ENCODE results near the gene GNAQ. TPM values are rescaled to one million over a fixed set of nuclear protein-coding genes. Genes with fewer than 3 reads are reported as not detected.
A peak's percentile ranks its signal among the peaks of the same experiment; 100 is the strongest.

The GNAQ gene
- total and polyA plus RNA-seq, 2 experiments from 2014 or later, result 25.7 to 47.9 TPM

DNA sequence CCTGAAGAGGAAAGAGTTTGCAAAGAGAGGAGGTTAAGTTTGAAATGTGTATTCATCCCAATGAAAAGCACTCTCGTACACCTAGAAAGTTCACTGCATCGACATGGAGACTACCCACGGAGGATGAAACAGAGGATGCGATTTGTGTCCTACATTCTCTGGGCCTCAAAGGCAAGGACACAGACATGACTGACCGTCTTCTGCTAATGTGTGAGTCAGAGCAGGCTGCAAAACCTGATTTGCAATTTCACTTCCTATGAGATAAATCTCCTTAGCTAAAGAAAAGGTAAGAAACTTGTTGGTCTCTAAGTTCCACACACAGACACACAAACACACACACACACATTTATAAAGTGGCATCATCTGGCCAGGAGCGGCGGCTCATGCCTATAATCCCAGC, 98.6 kb downstream of the GNAQ start:
- H3K4me1 ChIP-seq (ENCODE audit: insufficient read depth), result peaks cover 5% of the 10 kb centered on the region
- H3K36me3 ChIP-seq (replicated peaks; ENCODE audit: insufficient read depth, low read depth), result no peaks in the 10 kb centered on the region
- TF ChIP-seq, protein P1, sequence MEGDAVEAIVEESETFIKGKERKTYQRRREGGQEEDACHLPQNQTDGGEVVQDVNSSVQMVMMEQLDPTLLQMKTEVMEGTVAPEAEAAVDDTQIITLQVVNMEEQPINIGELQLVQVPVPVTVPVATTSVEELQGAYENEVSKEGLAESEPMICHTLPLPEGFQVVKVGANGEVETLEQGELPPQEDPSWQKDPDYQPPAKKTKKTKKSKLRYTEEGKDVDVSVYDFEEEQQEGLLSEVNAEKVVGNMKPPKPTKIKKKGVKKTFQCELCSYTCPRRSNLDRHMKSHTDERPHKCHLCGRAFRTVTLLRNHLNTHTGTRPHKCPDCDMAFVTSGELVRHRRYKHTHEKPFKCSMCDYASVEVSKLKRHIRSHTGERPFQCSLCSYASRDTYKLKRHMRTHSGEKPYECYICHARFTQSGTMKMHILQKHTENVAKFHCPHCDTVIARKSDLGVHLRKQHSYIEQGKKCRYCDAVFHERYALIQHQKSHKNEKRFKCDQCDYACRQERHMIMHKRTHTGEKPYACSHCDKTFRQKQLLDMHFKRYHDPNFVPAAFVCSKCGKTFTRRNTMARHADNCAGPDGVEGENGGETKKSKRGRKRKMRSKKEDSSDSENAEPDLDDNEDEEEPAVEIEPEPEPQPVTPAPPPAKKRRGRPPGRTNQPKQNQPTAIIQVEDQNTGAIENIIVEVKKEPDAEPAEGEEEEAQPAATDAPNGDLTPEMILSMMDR (IDR thresholded peaks at IDR 0.05; ENCODE audit: poor library complexity), result no peak
- TF ChIP-seq EZH2 (IDR thresholded peaks at IDR 0.05; ENCODE audit: borderline replicate concordance) (no peak), EZH2phosphoT487 (IDR thresholded peaks at IDR 0.05; ENCODE audit: low read depth, severe bottlenecking, unreplicated experiment) (no peak)
- 85% methylated on average over 7 of the region's 7 CpGs for WGBS (ENCODE audit: low lambda C conversion rate, missing lambda C conversion rate)
- H3K9me2 ChIP-seq (replicated peaks; ENCODE audit: insufficient read depth), result no peaks in the 10 kb centered on the region
- no peak overlapping the region for H3K4me3 ChIP-seq
- peaks cover 2% of the 10 kb centered on the region for H4K20me1 ChIP-seq (ENCODE audit: insufficient read depth, poor library complexity, severe bottlenecking)
- H2AFZ ChIP-seq, result no peak overlapping the region
- no peak for DNase-seq (ENCODE audit: low spot score)
- H3K9me3 ChIP-seq (ENCODE audit: low read depth), result no peaks in the 10 kb centered on the region
- no peaks in the 10 kb centered on the region for H3K27me3 ChIP-seq
- no peak overlapping the region for H3K27ac ChIP-seq
- H3K79me2 ChIP-seq, result peaks cover 96% of the 10 kb centered on the region
- H3K4me2 ChIP-seq, result no peak overlapping the region

DNA sequence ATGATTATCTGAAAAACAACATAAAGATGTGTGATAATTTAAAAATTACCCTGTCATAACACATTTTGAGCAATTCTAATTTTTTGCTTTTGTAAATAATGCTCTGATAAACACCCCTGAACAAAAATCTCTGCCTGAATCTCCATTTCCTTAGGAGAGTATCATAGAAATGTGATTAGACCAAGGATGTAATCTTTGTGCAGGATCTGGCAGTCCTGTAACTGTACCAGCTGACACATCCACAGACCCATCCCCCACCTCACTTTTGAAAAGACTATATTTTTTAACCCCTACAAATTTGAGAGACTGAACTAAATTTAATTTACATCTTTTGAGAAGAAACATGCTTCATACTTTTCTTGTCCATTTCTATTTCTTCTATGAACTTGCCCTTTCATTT, 101.7 kb downstream of the GNAQ start:
- no peak overlapping the region for H3K27ac ChIP-seq
- TF ChIP-seq EZH2phosphoT487 (IDR thresholded peaks at IDR 0.05; ENCODE audit: low read depth, severe bottlenecking, unreplicated experiment) (no peak), EZH2 (IDR thresholded peaks at IDR 0.05; ENCODE audit: borderline replicate concordance) (no peak)
- TF ChIP-seq, protein P1 (IDR thresholded peaks at IDR 0.05; ENCODE audit: poor library complexity), result no peak
- no peak for DNase-seq (ENCODE audit: low spot score)
- H3K79me2 ChIP-seq, result peaks cover 88% of the 10 kb centered on the region
- no peaks in the 10 kb centered on the region for H4K20me1 ChIP-seq (ENCODE audit: insufficient read depth, poor library complexity, severe bottlenecking)
- no peaks in the 10 kb centered on the region for H3K9me3 ChIP-seq (ENCODE audit: low read depth)
- peaks cover 19% of the 10 kb centered on the region for H3K4me1 ChIP-seq (ENCODE audit: insufficient read depth)
- no peak overlapping the region for H3K4me2 ChIP-seq
- no peak overlapping the region for H2AFZ ChIP-seq
- no peaks in the 10 kb centered on the region for H3K27me3 ChIP-seq
- H3K36me3 ChIP-seq (replicated peaks; ENCODE audit: insufficient read depth, low read depth), result no peaks in the 10 kb centered on the region
- H3K9me2 ChIP-seq (replicated peaks; ENCODE audit: insufficient read depth), result no peaks in the 10 kb centered on the region
- H3K4me3 ChIP-seq, result no peak overlapping the region

DNA sequence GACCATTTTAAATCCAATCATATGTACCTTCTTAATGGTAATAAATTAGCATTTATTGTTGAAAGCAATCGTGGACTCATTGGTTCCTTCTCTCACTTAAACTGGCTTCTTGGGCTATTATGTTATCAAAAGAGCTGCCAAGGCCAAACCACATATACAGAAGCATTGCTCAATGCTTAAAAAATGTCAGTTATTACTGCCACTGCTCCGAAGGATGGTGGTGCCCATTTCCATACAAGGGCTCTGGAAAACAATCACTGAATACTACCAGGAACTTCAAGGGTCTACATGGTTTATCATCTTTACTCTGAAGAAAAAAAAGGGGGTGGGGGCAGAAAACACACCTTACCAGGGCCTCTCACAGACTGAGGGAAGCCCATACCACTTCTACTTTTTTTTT, 104.3 kb downstream of the GNAQ start:
- Histone ChIP-seq H3K4me2 (no peak overlapping the region), H3K9me2 (replicated peaks; ENCODE audit: insufficient read depth) (no peaks in the 10 kb centered on the region), H3K4me1 (ENCODE audit: insufficient read depth) (peaks cover 19% of the 10 kb centered on the region), H3K27ac (peak overlapping the region; percentile 33), H2AFZ (no peak overlapping the region), H3K4me3 (no peak overlapping the region), H3K27me3 (no peaks in the 10 kb centered on the region), H3K9me3 (ENCODE audit: low read depth) (no peaks in the 10 kb centered on the region), H3K79me2 (peaks cover 90% of the 10 kb centered on the region), H3K36me3 (replicated peaks; ENCODE audit: insufficient read depth, low read depth) (no peaks in the 10 kb centered on the region), H4K20me1 (ENCODE audit: insufficient read depth, poor library complexity, severe bottlenecking) (peaks cover 4% of the 10 kb centered on the region)
- DNase-seq (ENCODE audit: low spot score), result no peak
- WGBS (ENCODE audit: low lambda C conversion rate, missing lambda C conversion rate), result 67% methylated on average over 2 of the region's 2 CpGs
- TF ChIP-seq EZH2 (IDR thresholded peaks at IDR 0.05; ENCODE audit: borderline replicate concordance) (no peak), EZH2phosphoT487 (IDR thresholded peaks at IDR 0.05; ENCODE audit: low read depth, severe bottlenecking, unreplicated experiment) (no peak)
- TF ChIP-seq, protein P1 (IDR thresholded peaks at IDR 0.05; ENCODE audit: poor library complexity), result no peak

DNA sequence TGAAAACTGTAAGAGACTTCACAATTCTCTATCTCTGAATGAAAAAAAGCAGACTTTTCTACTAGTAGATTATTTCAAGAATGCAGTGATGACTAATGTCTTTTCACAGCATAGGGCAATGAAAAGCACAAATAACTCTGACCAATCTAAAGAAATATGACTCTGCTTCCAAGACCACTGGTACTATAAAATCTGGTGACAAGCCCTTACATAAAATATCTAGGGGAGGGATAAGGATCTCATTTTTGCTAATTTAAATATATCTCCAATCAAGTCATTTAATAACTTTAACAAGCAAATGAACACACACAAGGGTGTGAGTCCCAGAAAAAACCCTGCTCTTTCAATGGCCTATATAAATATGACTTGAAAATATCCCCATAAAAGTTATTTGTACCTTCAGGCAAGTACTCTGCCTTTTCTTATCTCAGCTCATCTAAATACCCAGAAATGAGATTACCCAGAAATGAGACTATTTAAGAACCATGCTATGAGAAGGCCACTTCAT, 105.2 kb downstream of the GNAQ start:
- no peak overlapping the region for H3K4me3 ChIP-seq
- peak overlapping the region; percentile 33 for H3K27ac ChIP-seq
- H3K79me2 ChIP-seq, result peaks cover 86% of the 10 kb centered on the region
- no peak overlapping the region for H2AFZ ChIP-seq
- no peak for DNase-seq (ENCODE audit: low spot score)
- H3K9me3 ChIP-seq (ENCODE audit: low read depth), result no peaks in the 10 kb centered on the region
- TF ChIP-seq EZH2phosphoT487 (IDR thresholded peaks at IDR 0.05; ENCODE audit: low read depth, severe bottlenecking, unreplicated experiment) (no peak), EZH2 (IDR thresholded peaks at IDR 0.05; ENCODE audit: borderline replicate concordance) (no peak)
- TF ChIP-seq, protein P1 (IDR thresholded peaks at IDR 0.05; ENCODE audit: poor library complexity), result no peak
- H3K27me3 ChIP-seq, result no peaks in the 10 kb centered on the region
- H3K9me2 ChIP-seq (replicated peaks; ENCODE audit: insufficient read depth), result no peaks in the 10 kb centered on the region
- peaks cover 4% of the 10 kb centered on the region for H4K20me1 ChIP-seq (ENCODE audit: insufficient read depth, poor library complexity, severe bottlenecking)
- H3K4me1 ChIP-seq (ENCODE audit: insufficient read depth), result peaks cover 19% of the 10 kb centered on the region
- H3K4me2 ChIP-seq, result peak overlapping the region; percentile 14
- no peaks in the 10 kb centered on the region for H3K36me3 ChIP-seq (replicated peaks; ENCODE audit: insufficient read depth, low read depth)
